H9 (cell line): ENCODE data around the gene LINGO4. TPM values are rescaled to one million over a fixed set of nuclear protein-coding genes. Genes with fewer than 3 reads are reported as not detected.

Source experiments
- DNase-seq: peaks from one replicate; pipeline ENCODE4 v3.0.0-alpha.2; 2017
- H2AFZ ChIP-seq: one replicate; pipeline ENCODE4 v1.6.1; 2013; ENCODE audit warnings: mild to moderate bottlenecking, low read length, control low read depth, moderate library complexity
- H2AK5ac ChIP-seq: 2 replicates; pipeline ENCODE4 v1.6.1; 2013; ENCODE audit warnings: low read length, control low read depth, mixed read lengths; ENCODE audit not compliant: insufficient read length
- H2BK120ac ChIP-seq: one replicate; pipeline ENCODE4 v1.6.1; 2013; ENCODE audit warnings: low read depth, mild to moderate bottlenecking, low read length, control low read depth, inconsistent platforms; ENCODE audit not compliant: poor library complexity, severe bottlenecking
- H2BK12ac ChIP-seq: 2 replicates; pipeline ENCODE4 v1.6.1; 2013; ENCODE audit warnings: low read length, control low read depth, mixed read lengths, low read depth; ENCODE audit not compliant: insufficient read length
- H2BK15ac ChIP-seq: 2 replicates; pipeline ENCODE4 v1.6.1; 2013; ENCODE audit warnings: low read depth, low read length, control low read depth
- H2BK20ac ChIP-seq: one replicate; pipeline ENCODE4 v1.6.1; 2013; ENCODE audit warnings: low read depth, mild to moderate bottlenecking, low read length, control low read depth, inconsistent platforms; ENCODE audit not compliant: poor library complexity, severe bottlenecking
- H2BK5ac ChIP-seq: 2 replicates; pipeline ENCODE4 v1.6.1; 2013; ENCODE audit warnings: low read length, control low read depth, mixed read lengths; ENCODE audit not compliant: insufficient read length
- H3K14ac ChIP-seq: 2 replicates; pipeline ENCODE4 v1.6.1; 2013; ENCODE audit warnings: low read length, control low read depth; ENCODE audit not compliant: insufficient read depth
- H3K18ac ChIP-seq: 2 replicates; pipeline ENCODE4 v1.6.1; 2013; ENCODE audit warnings: low read depth, mild to moderate bottlenecking, mixed read lengths, low read length, control low read depth; ENCODE audit not compliant: insufficient read length
- H3K23ac ChIP-seq: 2 replicates; pipeline ENCODE4 v1.6.1; 2013; ENCODE audit warnings: low read length, control low read depth, mixed read lengths, low read depth; ENCODE audit not compliant: insufficient read length
- H3K23me2 ChIP-seq: 2 replicates; pipeline ENCODE4 v1.6.1; 2013; ENCODE audit warnings: low read depth, mild to moderate bottlenecking, mixed read lengths, low read length, control low read depth; ENCODE audit not compliant: insufficient read length, poor library complexity, severe bottlenecking
- H3K27ac ChIP-seq: 2 replicates; pipeline ENCODE4 v1.5.1; 2013; ENCODE audit warnings: low read length, control low read depth, mixed read lengths, low read depth; ENCODE audit not compliant: insufficient read length
- H3K27me3 ChIP-seq: 2 replicates; pipeline ENCODE4 v1.6.1; 2013; ENCODE audit warnings: low read length, control low read depth, inconsistent platforms; ENCODE audit not compliant: insufficient read depth
- H3K4ac ChIP-seq: 2 replicates; pipeline ENCODE4 v1.6.1; 2013; ENCODE audit warnings: low read depth, mild to moderate bottlenecking, control low read depth, inconsistent platforms, low read length, moderate library complexity
- H3K4me1 ChIP-seq: 2 replicates; pipeline ENCODE4 v1.6.1; 2013; ENCODE audit warnings: low read length, control low read depth, inconsistent platforms; ENCODE audit not compliant: insufficient read depth
- H3K4me2 ChIP-seq: 2 replicates; pipeline ENCODE4 v1.6.1; 2013; ENCODE audit warnings: low read length, control low read depth, mixed read lengths; ENCODE audit not compliant: insufficient read length, insufficient read depth
- H3K56ac ChIP-seq: 2 replicates; pipeline ENCODE4 v1.6.1; 2013; ENCODE audit warnings: low read depth, mild to moderate bottlenecking, mixed read lengths, low read length, control low read depth; ENCODE audit not compliant: insufficient read length
- H3K79me1 ChIP-seq: 2 replicates; pipeline ENCODE4 v1.6.1; 2013; ENCODE audit warnings: low read depth, mild to moderate bottlenecking, moderate library complexity, low read length, control low read depth, inconsistent platforms; ENCODE audit not compliant: insufficient read depth, poor library complexity, severe bottlenecking
- H3K79me2 ChIP-seq: 2 replicates; pipeline ENCODE4 v1.6.1; 2013; ENCODE audit warnings: low read length, control low read depth, inconsistent platforms; ENCODE audit not compliant: insufficient read depth
- H3K9ac ChIP-seq: 2 replicates; pipeline ENCODE4 v1.6.1; 2013; ENCODE audit warnings: low read length, control low read depth, mixed read lengths; ENCODE audit not compliant: insufficient read length; ENCODE audit errors: extremely low read depth
- H3K9me3 ChIP-seq: one replicate; pipeline ENCODE4 v1.6.1; 2013; ENCODE audit warnings: low read depth, low read length, inconsistent platforms; ENCODE audit not compliant: control insufficient read depth
- H3T11ph ChIP-seq: one replicate; pipeline ENCODE4 v1.6.1; 2013; ENCODE audit warnings: mild to moderate bottlenecking, low read length, control low read depth, inconsistent platforms
- H4K20me1 ChIP-seq: one replicate; pipeline ENCODE4 v1.6.1; 2013; ENCODE audit not compliant: control insufficient read depth, insufficient read length, insufficient read depth
- H4K5ac ChIP-seq: 2 replicates; pipeline ENCODE4 v1.6.1; 2013; ENCODE audit warnings: low read depth, mild to moderate bottlenecking, mixed read lengths, low read length, control low read depth; ENCODE audit not compliant: insufficient read length
- H4K8ac ChIP-seq: replicated peaks from 2 replicates; pipeline ENCODE4 v1.6.1; 2013; ENCODE audit warnings: low read length, control low read depth, mixed read lengths, low read depth; ENCODE audit not compliant: insufficient read length
- H4K91ac ChIP-seq: 2 replicates; pipeline ENCODE4 v1.6.1; 2013; ENCODE audit warnings: low read depth, mild to moderate bottlenecking, moderate library complexity, mixed read lengths, low read length, control low read depth; ENCODE audit not compliant: insufficient read length
- H3K27ac Mint-ChIP-seq, 3 experiments: 2 replicates in 2 of 3; 3 replicates in 1 of 3; pipeline ENCODE4 v1.8.0; 2020 to 2021; ENCODE audit warnings: mixed read lengths in 3 of 3, mild to moderate bottlenecking in 1 of 3, moderate library complexity in 1 of 3
- H3K27me3 Mint-ChIP-seq: 2 replicates; pipeline ENCODE4 v1.8.0; 2021; ENCODE audit warnings: low read depth, mild to moderate bottlenecking, moderate library complexity, mixed read lengths
- H3K36me3 Mint-ChIP-seq, 3 experiments: 2 replicates in 2 of 3; 3 replicates in 1 of 3; pipeline ENCODE4 v1.8.0; 2020 to 2021; ENCODE audit warnings: low read depth in 3 of 3, mixed read lengths in 3 of 3; ENCODE audit not compliant: insufficient read depth in 1 of 3
- H3K4me1 Mint-ChIP-seq, 2 experiments: 2 replicates each; pipeline ENCODE4 v1.8.0; 2020; ENCODE audit warnings: mixed read lengths in 2 of 2
- H3K4me3 Mint-ChIP-seq, 2 experiments: 2 replicates in 1 of 2; 3 replicates in 1 of 2; pipeline ENCODE4 v1.8.0; 2020 to 2021; ENCODE audit warnings: mild to moderate bottlenecking in 2 of 2, mixed read lengths in 2 of 2, moderate library complexity in 1 of 2
- H3K9me3 Mint-ChIP-seq, 2 experiments: 2 replicates in 1 of 2; 3 replicates in 1 of 2; pipeline ENCODE4 v1.8.0; 2020; ENCODE audit warnings: mild to moderate bottlenecking in 2 of 2, mixed read lengths in 2 of 2, moderate library complexity in 1 of 2
- WGBS: extraction: QIAGEN DNeasy Blood & Tissue Kit; methylation state at CpG from one replicate; pipeline ENCODE4 v1.1.7; 2013; ENCODE audit warnings: missing lambda C conversion rate, low lambda C conversion rate, mixed read lengths; ENCODE audit not compliant: insufficient read length; ENCODE audit errors: extremely low coverage; 5-methylcytosine and 5-hydroxymethylcytosine counted together
- total RNA-seq: library from RNA; stranded (reverse); gene quantifications from 2 replicates; pipeline ENCODE4 v1.2.1, GENCODE V29; 2021
- TF ChIP-seq, protein P1 (sequence below): fragments of 200-600 bp; sonication (generic); conservative IDR thresholded peaks from 3 replicates; pipeline ENCODE4 v1.8.0; 2021; ENCODE audit warnings: antibody characterized with exemption, mild to moderate bottlenecking

Gene LINGO4
- total RNA-seq, 1 experiment from 2014 or later, result not detected

DNA sequence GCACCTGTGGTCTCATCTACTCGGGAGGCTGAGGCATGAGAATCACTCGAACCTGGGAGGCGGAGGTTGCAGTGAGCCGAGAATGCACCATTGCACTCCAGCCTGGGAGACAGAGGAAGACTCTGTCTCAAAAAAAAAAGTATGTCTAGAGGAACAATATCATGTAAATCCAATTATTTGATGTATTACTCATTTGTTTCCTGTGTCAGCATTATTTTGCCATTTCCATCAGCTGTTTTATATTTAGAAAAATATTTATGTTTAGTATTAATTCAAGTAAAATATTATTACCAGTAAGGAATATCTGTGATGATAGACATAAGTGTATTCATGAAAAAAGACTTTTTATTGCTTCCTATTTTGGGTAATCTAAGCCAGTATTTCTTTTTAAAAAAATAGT, 27.9 kb downstream of the LINGO4 start:
- Histone ChIP-seq H3T11ph (no peak overlapping the region), H3K56ac (no peak overlapping the region), H3K4me1 (no peaks in the 10 kb centered on the region), H2BK20ac (no peak overlapping the region), H2BK15ac (no peak overlapping the region), H3K9ac (no peak overlapping the region), H4K8ac (no peak overlapping the region), H4K20me1 (no peaks in the 10 kb centered on the region), H2BK5ac (no peak overlapping the region), H3K18ac (no peak overlapping the region), H2AK5ac (no peak overlapping the region), H3K23me2 (no peaks in the 10 kb centered on the region), H3K79me2 (no peaks in the 10 kb centered on the region), H3K9me3 (no peaks in the 10 kb centered on the region), H2AFZ (no peak overlapping the region), H3K4ac (no peak overlapping the region), H3K27me3 (no peaks in the 10 kb centered on the region), H3K4me2 (no peak overlapping the region), H2BK120ac (no peak overlapping the region), H4K91ac (no peak overlapping the region), H4K5ac (no peak overlapping the region), H3K27ac (no peak overlapping the region), H3K23ac (no peak overlapping the region), H3K14ac (no peak overlapping the region), H3K79me1 (no peaks in the 10 kb centered on the region), H2BK12ac (no peak overlapping the region)
- WGBS, result no CpG with 5 or more reads among the region's 4 CpGs
- Mint-ChIP-seq H3K27ac (no peak overlapping the region), H3K36me3 (peaks cover 10 to 58% (median 36%) of the 10 kb centered on the region in 3 experiments; a peak in 6 of 7 replicates), H3K27me3 (no peaks in the 10 kb centered on the region), H3K4me1 (no peaks in the 10 kb centered on the region), H3K9me3 (no peaks in the 10 kb centered on the region), H3K4me3 (no peak overlapping the region)
- TF ChIP-seq, protein P1, sequence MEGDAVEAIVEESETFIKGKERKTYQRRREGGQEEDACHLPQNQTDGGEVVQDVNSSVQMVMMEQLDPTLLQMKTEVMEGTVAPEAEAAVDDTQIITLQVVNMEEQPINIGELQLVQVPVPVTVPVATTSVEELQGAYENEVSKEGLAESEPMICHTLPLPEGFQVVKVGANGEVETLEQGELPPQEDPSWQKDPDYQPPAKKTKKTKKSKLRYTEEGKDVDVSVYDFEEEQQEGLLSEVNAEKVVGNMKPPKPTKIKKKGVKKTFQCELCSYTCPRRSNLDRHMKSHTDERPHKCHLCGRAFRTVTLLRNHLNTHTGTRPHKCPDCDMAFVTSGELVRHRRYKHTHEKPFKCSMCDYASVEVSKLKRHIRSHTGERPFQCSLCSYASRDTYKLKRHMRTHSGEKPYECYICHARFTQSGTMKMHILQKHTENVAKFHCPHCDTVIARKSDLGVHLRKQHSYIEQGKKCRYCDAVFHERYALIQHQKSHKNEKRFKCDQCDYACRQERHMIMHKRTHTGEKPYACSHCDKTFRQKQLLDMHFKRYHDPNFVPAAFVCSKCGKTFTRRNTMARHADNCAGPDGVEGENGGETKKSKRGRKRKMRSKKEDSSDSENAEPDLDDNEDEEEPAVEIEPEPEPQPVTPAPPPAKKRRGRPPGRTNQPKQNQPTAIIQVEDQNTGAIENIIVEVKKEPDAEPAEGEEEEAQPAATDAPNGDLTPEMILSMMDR, result no peak
- DNase-seq, result no peak
